Stomach (tissue), 9 donors: ENCODE data around the gene VOPP1. TPM values are rescaled to one million over a fixed set of nuclear protein-coding genes. Genes with fewer than 3 reads are reported as not detected.

Source experiments
- DNase-seq, 2 donors: peaks; one replicate each; pipeline versions ENCODE4 v3.0.0 to v3.0.0-alpha.2; 2013 to 2019
- H3K27ac ChIP-seq, 5 donors: fragments of 200-600 bp in 4 of 5; sonication (generic) in 4 of 5; one replicate each; pipeline ENCODE4 v1.5.1; 2013 to 2019; ENCODE audit warnings: mild to moderate bottlenecking in 1 of 5, moderate library complexity in 1 of 5
- H3K27me3 ChIP-seq, 3 donors: fragments of 200-600 bp; sonication (generic); one replicate each; pipeline ENCODE4 v1.5.1; 2017 to 2019; ENCODE audit warnings: mixed run types in 1 of 3
- H3K36me3 ChIP-seq, 4 donors: fragments of 200-600 bp; sonication (generic); 1 replicate in 3 of 4; 2 replicates in 1 of 4; pipeline ENCODE4 v1.5.1; 2016 to 2019
- H3K4me1 ChIP-seq, 4 donors: fragments of 200-600 bp; sonication (generic); one replicate each; pipeline ENCODE4 v1.5.1; 2016 to 2019
- H3K4me3 ChIP-seq, 4 donors: fragments of 200-600 bp; sonication (generic) in 3 of 4; one replicate each; pipeline ENCODE4 v1.5.1; 2016 to 2019; ENCODE audit warnings: mild to moderate bottlenecking in 1 of 4
- H3K9me3 ChIP-seq, 4 donors: fragments of 200-600 bp; sonication (generic); one replicate each; pipeline ENCODE4 v1.5.1; 2016 to 2019
- CTCF ChIP-seq, 7 experiments: fragments of 450-650 bp in 4 of 7; fragments of 200-600 bp in 3 of 7; sonication (generic) in 3 of 7; IDR thresholded peaks; one replicate each; pipeline ENCODE4 v1.5.1; 2016 to 2019; ENCODE audit warnings: antibody characterized with exemption in 7 of 7, control low read depth in 2 of 7, mild to moderate bottlenecking in 1 of 7
- EP300 ChIP-seq: sonication (generic); formaldehyde crosslinking; IDR thresholded peaks from one replicate; pipeline ENCODE4 v1.6.1; 2017; ENCODE audit warnings: antibody characterized with exemption
- POLR2A ChIP-seq, 4 donors: fragments of 450-650 bp; IDR thresholded peaks; one replicate each; pipeline ENCODE4 v1.6.1; 2016; ENCODE audit warnings: antibody characterized with exemption in 4 of 4, control low read depth in 2 of 4, mild to moderate bottlenecking in 1 of 4, moderate library complexity in 1 of 4
- POLR2AphosphoS5 ChIP-seq, 3 donors: sonication (generic); formaldehyde crosslinking; IDR thresholded peaks; one replicate each; pipeline ENCODE4 v1.6.1; 2016; ENCODE audit warnings: antibody characterized with exemption in 3 of 3
- WGBS, 5 donors: extraction: QIAGEN DNeasy Blood & Tissue Kit in 3 of 5; methylation state at CpG; one replicate each; pipeline versions ENCODE4 v1.1.5 to v1.1.7; 2013 to 2018; 5-methylcytosine and 5-hydroxymethylcytosine counted together
- intact Hi-C: fragments of 100-400 bp; cut with DNase I; formaldehyde crosslinking; loops from one replicate; pipeline ENCODE4 v1.15.1; 2023; ENCODE audit warnings: low total_unique reads
- polyA plus RNA-seq, 3 donors: library from polyadenylated mRNA; stranded (reverse); fragments of 200-250 nt; gene quantifications; one replicate each; pipeline ENCODE4 v1.2.3, GENCODE V29; 2013
- total RNA-seq, 5 donors: library from RNA; depleted of rRNA; stranded (reverse); fragments of >200 nt; gene quantifications; one replicate each; pipeline versions ENCODE4 v1.1.0 to v1.2.3, GENCODE V29; 2014 to 2016
- donor health status: healthy with polysubstance abuse.
- donor health status: Bipolar disorder and iron deficiency.
- donor health status: healthy.

Gene VOPP1
- total and polyA plus RNA-seq, 8 donors: 14.0 to 117 (median 37.0) TPM

- peaks cover 36 to 58% (median 48%) of the 10 kb centered on the region in 4 donors for H3K4me1 ChIP-seq
- H3K36me3 ChIP-seq: no peaks in the 10 kb centered on the region
- H3K4me3 ChIP-seq: no peak overlapping the region
- intact Hi-C loops: no loop called here
- no peaks in the 10 kb centered on the region for H3K27me3 ChIP-seq
- DNase-seq: no peak
- no peak for TF ChIP-seq POLR2AphosphoS5 (IDR thresholded peaks at IDR 0.05)
- TF ChIP-seq POLR2A (IDR thresholded peaks at IDR 0.05): no peak
- no peak for TF ChIP-seq EP300
- no peak for TF ChIP-seq CTCF (IDR thresholded peaks at IDR 0.05)
- H3K9me3 ChIP-seq: no peaks in the 10 kb centered on the region
- H3K27ac ChIP-seq: no peak overlapping the region
- 87 to 93% (median 92%) methylated on average over 5 of the region's 5 CpGs for WGBS, 5 donors
Observed at GRCh38 chr7:55531536-55531935, 40.8 kb downstream of the VOPP1 start.

- H3K27ac ChIP-seq: no peak overlapping the region
- no peak for DNase-seq
Observed at GRCh38 chr7:55527307-55527706, 45.0 kb downstream of the VOPP1 start.

GRCh38 chr7:55526770-55527169 lies 45.5 kb downstream of the VOPP1 start:
- intact Hi-C loops: no loop called here
- no peak overlapping the region for H3K4me3 ChIP-seq
- no peaks in the 10 kb centered on the region for H3K36me3 ChIP-seq
- no peak for TF ChIP-seq CTCF (IDR thresholded peaks at IDR 0.05)
- TF ChIP-seq POLR2A (IDR thresholded peaks at IDR 0.05): no peak
- TF ChIP-seq EP300: no peak
- TF ChIP-seq POLR2AphosphoS5 (IDR thresholded peaks at IDR 0.05): no peak
- 65 to 77% (median 76%) methylated on average over 5 of the region's 5 CpGs for WGBS, 5 donors
- H3K9me3 ChIP-seq: no peaks in the 10 kb centered on the region
- no peaks in the 10 kb centered on the region for H3K27me3 ChIP-seq
- peak; percentile 25 to 55 for DNase-seq
- peaks cover 8 to 37% (median 19%) of the 10 kb centered on the region in 4 donors for H3K4me1 ChIP-seq
- H3K27ac ChIP-seq: no peak overlapping the region

More at GRCh38 chr7:55527307-55527706, 45.0 kb downstream of the VOPP1 start:
- peaks cover 12 to 37% (median 22%) of the 10 kb centered on the region in 4 donors for H3K4me1 ChIP-seq
- no peak for TF ChIP-seq POLR2AphosphoS5 (IDR thresholded peaks at IDR 0.05)
- TF ChIP-seq EP300: no peak
- TF ChIP-seq CTCF (IDR thresholded peaks at IDR 0.05): no peak
- no peak for TF ChIP-seq POLR2A (IDR thresholded peaks at IDR 0.05)
- no peaks in the 10 kb centered on the region for H3K27me3 ChIP-seq
- no peak overlapping the region for H3K4me3 ChIP-seq
- no peaks in the 10 kb centered on the region for H3K9me3 ChIP-seq
- intact Hi-C loops: no loop called here
- H3K36me3 ChIP-seq: no peaks in the 10 kb centered on the region
- WGBS, 5 donors: 67 to 79% (median 73%) methylated on average over 4 of the region's 4 CpGs

- 69 to 90% (median 83%) methylated on average over 4 of the region's 4 CpGs for WGBS, 5 donors
- no peaks in the 10 kb centered on the region for H3K27me3 ChIP-seq
- no peaks in the 10 kb centered on the region for H3K9me3 ChIP-seq
- TF ChIP-seq CTCF (IDR thresholded peaks at IDR 0.05): no peak
- H3K36me3 ChIP-seq: no peaks in the 10 kb centered on the region
- H3K4me1 ChIP-seq: peaks cover 5 to 37% (median 18%) of the 10 kb centered on the region in 4 donors
- no peak overlapping the region for H3K27ac ChIP-seq
- no peak overlapping the region for H3K4me3 ChIP-seq
- DNase-seq: peak in 1 of 2 donors; percentile 17
- intact Hi-C loops: no loop called here
Observed at GRCh38 chr7:55526329-55526728, 46.0 kb downstream of the VOPP1 start.
